ENCODE results near the gene CCNB1IP1.

DNA sequence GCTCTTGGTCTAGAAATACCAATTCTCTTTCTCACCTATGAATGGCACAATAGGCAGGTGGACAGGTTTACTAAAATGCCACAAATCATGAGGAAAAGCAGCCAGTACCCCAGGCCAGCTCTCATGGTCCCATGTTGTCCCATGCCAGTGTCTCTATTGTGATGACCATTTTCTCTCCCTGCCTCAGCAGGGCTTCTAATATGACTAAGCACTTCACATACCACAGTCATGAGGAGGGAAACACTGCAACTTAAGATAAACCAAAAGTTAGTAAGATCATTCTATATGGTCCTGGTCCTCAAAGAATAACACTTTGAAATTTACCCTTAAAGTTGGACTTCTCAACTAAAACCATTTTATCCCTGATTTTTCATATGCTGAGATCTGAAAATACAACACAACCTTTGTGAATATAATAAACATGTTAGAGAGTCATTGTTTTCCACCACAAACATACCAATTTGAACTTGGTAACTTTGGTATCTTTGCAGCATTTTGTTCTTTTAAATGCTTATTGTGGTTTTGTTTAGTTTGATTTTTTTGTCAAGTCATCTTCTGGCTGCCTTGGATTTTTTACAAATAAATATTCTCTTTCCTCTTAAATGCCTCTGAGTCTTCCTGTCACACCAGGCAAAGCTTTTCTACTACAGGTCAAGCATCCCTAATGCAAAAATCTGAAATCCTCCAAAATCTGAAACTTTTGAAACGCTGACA is 30.9 kb downstream of the CCNB1IP1 start:
- TF ChIP-seq, protein P1, sequence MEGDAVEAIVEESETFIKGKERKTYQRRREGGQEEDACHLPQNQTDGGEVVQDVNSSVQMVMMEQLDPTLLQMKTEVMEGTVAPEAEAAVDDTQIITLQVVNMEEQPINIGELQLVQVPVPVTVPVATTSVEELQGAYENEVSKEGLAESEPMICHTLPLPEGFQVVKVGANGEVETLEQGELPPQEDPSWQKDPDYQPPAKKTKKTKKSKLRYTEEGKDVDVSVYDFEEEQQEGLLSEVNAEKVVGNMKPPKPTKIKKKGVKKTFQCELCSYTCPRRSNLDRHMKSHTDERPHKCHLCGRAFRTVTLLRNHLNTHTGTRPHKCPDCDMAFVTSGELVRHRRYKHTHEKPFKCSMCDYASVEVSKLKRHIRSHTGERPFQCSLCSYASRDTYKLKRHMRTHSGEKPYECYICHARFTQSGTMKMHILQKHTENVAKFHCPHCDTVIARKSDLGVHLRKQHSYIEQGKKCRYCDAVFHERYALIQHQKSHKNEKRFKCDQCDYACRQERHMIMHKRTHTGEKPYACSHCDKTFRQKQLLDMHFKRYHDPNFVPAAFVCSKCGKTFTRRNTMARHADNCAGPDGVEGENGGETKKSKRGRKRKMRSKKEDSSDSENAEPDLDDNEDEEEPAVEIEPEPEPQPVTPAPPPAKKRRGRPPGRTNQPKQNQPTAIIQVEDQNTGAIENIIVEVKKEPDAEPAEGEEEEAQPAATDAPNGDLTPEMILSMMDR (IDR thresholded peaks at IDR 0.05): no peak
- no peak for TF ChIP-seq ZFX (IDR thresholded peaks at IDR 0.05; ENCODE audit: borderline replicate concordance)

All from 22Rv1 (cell line).